Osteocyte (in vitro differentiated cells): ENCODE results near the gene ENTREP1. TPM values are rescaled to one million over a fixed set of nuclear protein-coding genes. Genes with fewer than 3 reads are reported as not detected.

ENCODE experiments used
- DNase-seq: peaks from one replicate; pipeline ENCODE4 v3.0.0; 2021; ENCODE audit warnings: mixed read lengths; ENCODE audit not compliant: unreplicated experiment; ENCODE audit errors: extremely low spot score
- H3K27ac Mint-ChIP-seq: one replicate; pipeline ENCODE4 v1.8.0; 2021; ENCODE audit warnings: mild to moderate bottlenecking, mixed read lengths; ENCODE audit not compliant: unreplicated experiment
- H3K27me3 Mint-ChIP-seq: one replicate; pipeline ENCODE4 v1.8.0; 2021; ENCODE audit warnings: mixed read lengths; ENCODE audit not compliant: unreplicated experiment
- H3K36me3 Mint-ChIP-seq: one replicate; pipeline ENCODE4 v1.8.0; 2021; ENCODE audit warnings: mixed read lengths; ENCODE audit not compliant: unreplicated experiment
- H3K4me1 Mint-ChIP-seq: one replicate; pipeline ENCODE4 v1.8.0; 2021; ENCODE audit warnings: mixed read lengths; ENCODE audit not compliant: unreplicated experiment
- H3K4me3 Mint-ChIP-seq: one replicate; pipeline ENCODE4 v1.8.0; 2021; ENCODE audit warnings: mild to moderate bottlenecking, moderate library complexity, mixed read lengths; ENCODE audit not compliant: unreplicated experiment
- H3K9me3 Mint-ChIP-seq: one replicate; pipeline ENCODE4 v1.8.0; 2021; ENCODE audit warnings: mixed read lengths; ENCODE audit not compliant: unreplicated experiment
- CTCF ChIP-seq: fragments of 200-600 bp; sonication (generic); IDR thresholded peaks from 2 replicates; pipeline ENCODE4 v1.5.0; 2021; ENCODE audit warnings: antibody characterized with exemption, mild to moderate bottlenecking, moderate library complexity
- total RNA-seq: library from RNA; stranded (reverse); gene quantifications from 2 replicates; pipeline ENCODE4 v1.2.1, GENCODE V29; 2021

The ENTREP1 gene
- total RNA-seq, 1 donor from 2014 or later, result 0.24 TPM

- no peak overlapping the region for H3K4me3 Mint-ChIP-seq
- no peak for DNase-seq
- H3K27me3 Mint-ChIP-seq, result peaks cover 73% of the 10 kb centered on the region
- no peaks in the 10 kb centered on the region for H3K9me3 Mint-ChIP-seq
- H3K4me1 Mint-ChIP-seq, result peaks cover 4% of the 10 kb centered on the region
- no peak overlapping the region for H3K27ac Mint-ChIP-seq
- H3K36me3 Mint-ChIP-seq, result no peaks in the 10 kb centered on the region
- no peak for TF ChIP-seq CTCF
Observed at GRCh38 chr9:69330580-69330979, 5.6 kb downstream of the ENTREP1 start.

- no peak for TF ChIP-seq CTCF
- no peaks in the 10 kb centered on the region for H3K4me1 Mint-ChIP-seq
- DNase-seq, result no peak
- no peaks in the 10 kb centered on the region for H3K9me3 Mint-ChIP-seq
- no peak overlapping the region for H3K27ac Mint-ChIP-seq
- no peaks in the 10 kb centered on the region for H3K36me3 Mint-ChIP-seq
- H3K27me3 Mint-ChIP-seq, result peaks cover 64% of the 10 kb centered on the region
- H3K4me3 Mint-ChIP-seq, result no peak overlapping the region
Observed at GRCh38 chr9:69331444-69331843, 6.4 kb downstream of the ENTREP1 start.

GRCh38 chr9:69332067-69332685, 7.2 kb downstream of the ENTREP1 start:
- Mint-ChIP-seq H3K27me3 (peaks cover 58% of the 10 kb centered on the region), H3K36me3 (no peaks in the 10 kb centered on the region), H3K27ac (no peak overlapping the region), H3K4me1 (no peaks in the 10 kb centered on the region), H3K4me3 (no peak overlapping the region), H3K9me3 (no peaks in the 10 kb centered on the region)
- no peak for DNase-seq
- TF ChIP-seq CTCF, result no peak

DNA sequence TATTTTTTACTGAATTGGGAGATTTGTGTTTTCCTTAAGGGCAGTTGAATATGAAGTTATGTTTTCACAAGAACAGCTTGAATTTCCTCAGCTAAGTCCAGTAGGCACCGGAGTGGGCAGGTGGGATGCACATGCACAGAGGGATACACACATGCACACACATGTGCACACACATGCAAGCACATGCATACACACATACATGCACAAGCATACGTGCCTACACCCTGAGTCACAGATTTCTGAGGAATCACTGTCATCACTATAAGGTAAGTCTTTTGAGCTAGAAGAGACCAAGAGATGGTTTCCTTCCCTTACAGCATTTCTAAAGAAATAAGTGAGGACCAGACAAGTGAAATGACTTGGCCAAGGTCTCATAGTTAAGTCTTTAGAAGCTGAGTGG, 8.7 kb downstream of the ENTREP1 start:
- no peak overlapping the region for H3K4me3 Mint-ChIP-seq
- no peak for DNase-seq
- peaks cover 45% of the 10 kb centered on the region for H3K27me3 Mint-ChIP-seq
- H3K4me1 Mint-ChIP-seq, result no peaks in the 10 kb centered on the region
- no peaks in the 10 kb centered on the region for H3K9me3 Mint-ChIP-seq
- no peak for TF ChIP-seq CTCF
- H3K36me3 Mint-ChIP-seq, result no peaks in the 10 kb centered on the region
- no peak overlapping the region for H3K27ac Mint-ChIP-seq

DNA sequence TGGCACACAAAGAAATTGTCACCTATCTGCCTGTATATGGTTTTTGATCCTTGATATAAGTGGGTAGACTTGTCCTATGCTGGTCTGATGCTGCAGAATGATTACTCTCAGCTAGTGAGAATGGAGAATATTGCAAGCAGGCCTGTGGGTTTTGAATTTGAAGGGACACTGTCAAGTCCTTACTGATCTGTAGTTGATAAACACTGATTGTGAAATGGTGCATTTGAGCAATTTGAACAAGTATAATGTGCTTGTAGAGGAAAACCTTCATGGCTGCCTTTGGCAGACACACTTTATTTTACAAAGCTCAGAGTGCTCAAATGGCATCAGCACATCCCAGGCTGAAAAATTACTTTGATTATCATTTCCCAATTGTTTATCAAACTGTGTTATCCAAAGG, 9.3 kb downstream of the ENTREP1 start:
- H3K9me3 Mint-ChIP-seq, result no peaks in the 10 kb centered on the region
- DNase-seq, result no peak
- no peaks in the 10 kb centered on the region for H3K4me1 Mint-ChIP-seq
- H3K4me3 Mint-ChIP-seq, result no peak overlapping the region
- no peak overlapping the region for H3K27ac Mint-ChIP-seq
- no peak for TF ChIP-seq CTCF
- peaks cover 41% of the 10 kb centered on the region for H3K27me3 Mint-ChIP-seq
- no peaks in the 10 kb centered on the region for H3K36me3 Mint-ChIP-seq
